SK-N-SH (cell line): ENCODE measurements around the gene MTHFD1L. TPM values are rescaled to one million over a fixed set of nuclear protein-coding genes. Genes with fewer than 3 reads are reported as not detected.

Experiments used
- CTCF ChIA-PET: fragments of 300-600, 350-600 bp; formaldehyde crosslinking; extraction: SDS; loops from one replicate; lab custom pipeline; 2021; lab: Yijun Ruan, JAX
- POLR2A ChIA-PET: fragments of 350-600 bp; sonication (Branson Sonifier 250); formaldehyde crosslinking; extraction: SDS; loops from one replicate; lab custom pipeline; 2020; ENCODE audit warnings: antibody characterized with exemption, inconsistent platforms; lab: Yijun Ruan, JAX
- DNase-seq: peaks from one replicate; pipeline ENCODE4 v3.0.0; 2012
- H2AFZ ChIP-seq: fragments of 200-600 bp; sonication (generic); 2 replicates; pipeline ENCODE4 v1.8.1; 2016; ENCODE audit warnings: antibody characterized with exemption, mild to moderate bottlenecking, low read depth
- H3F3A ChIP-seq: fragments of 200-600 bp; sonication (generic); replicated peaks from 2 replicates; pipeline ENCODE3; 2016; ENCODE audit warnings: antibody characterized with exemption, mild to moderate bottlenecking; ENCODE audit not compliant: insufficient read depth
- H3K27ac ChIP-seq, 2 experiments: fragments of 200-500 bp in 1 of 2; fragments of 200-600 bp in 1 of 2; sonication (Bioruptor generic) in 1 of 2; sonication (generic), shearing (Covaris generic) in 1 of 2; 2 replicates each; pipeline versions ENCODE4 v1.5.1 to v1.6.1; 2014 to 2016; ENCODE audit warnings: low read depth in 2 of 2, inconsistent platforms in 1 of 2, low read length in 1 of 2, mild to moderate bottlenecking in 1 of 2, mixed read lengths in 1 of 2
- H3K27me3 ChIP-seq: fragments of 200-600 bp; sonication (generic), shearing (Covaris generic); 2 replicates; pipeline ENCODE4 v1.6.1; 2016; ENCODE audit warnings: mixed run types; ENCODE audit not compliant: insufficient read depth
- H3K36me3 ChIP-seq, 2 experiments: fragments of 200-500 bp in 1 of 2; fragments of 200-600 bp in 1 of 2; sonication (Bioruptor generic) in 1 of 2; sonication (generic) in 1 of 2; replicated peaks in 1 of 2; 2 replicates each; pipeline versions ENCODE3 to v1.5.1; 2014 to 2016; ENCODE audit warnings: low read length in 1 of 2, mild to moderate bottlenecking in 1 of 2; ENCODE audit not compliant: insufficient read depth in 2 of 2, control insufficient read depth in 1 of 2
- H3K4me1 ChIP-seq, 2 experiments: fragments of 200-500 bp in 1 of 2; fragments of 200-600 bp in 1 of 2; sonication (Bioruptor generic) in 1 of 2; sonication (generic), shearing (Covaris generic) in 1 of 2; 2 replicates each; pipeline versions ENCODE4 v1.5.1 to v1.6.1; 2014 to 2016; ENCODE audit warnings: low read depth in 1 of 2, low read length in 1 of 2, mixed run types in 1 of 2; ENCODE audit not compliant: insufficient read depth in 2 of 2, control insufficient read depth in 1 of 2
- H3K4me2 ChIP-seq: fragments of 200-600 bp; sonication (generic), shearing (Covaris generic); 2 replicates; pipeline ENCODE4 v1.6.1; 2017; ENCODE audit warnings: mixed run types
- H3K4me3 ChIP-seq, 2 experiments: fragments of 200-500 bp in 1 of 2; fragments of 200-600 bp in 1 of 2; sonication (Bioruptor generic) in 1 of 2; sonication (generic), shearing (Covaris generic) in 1 of 2; 2 replicates each; pipeline versions ENCODE4 v1.5.1 to v1.8.1; 2014 to 2016; ENCODE audit warnings: low read depth in 2 of 2, inconsistent platforms in 1 of 2, low read length in 1 of 2, mild to moderate bottlenecking in 1 of 2, mixed read lengths in 1 of 2, moderate library complexity in 1 of 2
- H3K79me2 ChIP-seq: fragments of 200-600 bp; sonication (generic); 2 replicates; pipeline ENCODE4 v1.8.1; 2017; ENCODE audit warnings: mild to moderate bottlenecking; ENCODE audit not compliant: insufficient read depth
- H3K9ac ChIP-seq: fragments of 200-600 bp; sonication (generic); 2 replicates; pipeline ENCODE4 v1.6.1; 2017; ENCODE audit warnings: mixed run types
- H3K9me2 ChIP-seq: fragments of 200-600 bp; sonication (generic); 2 replicates; pipeline ENCODE4 v1.6.1; 2017; ENCODE audit warnings: mixed run types
- H3K9me3 ChIP-seq: fragments of 200-600 bp; sonication (generic); 2 replicates; pipeline ENCODE4 v1.6.1; 2017; ENCODE audit warnings: mixed run types, mild to moderate bottlenecking, moderate library complexity
- H4K20me1 ChIP-seq: fragments of 200-600 bp; sonication (generic); 2 replicates; pipeline ENCODE4 v1.6.1; 2017; ENCODE audit warnings: mild to moderate bottlenecking, mixed run types; ENCODE audit not compliant: insufficient read depth
- ELF1 ChIP-seq: IDR thresholded peaks from 2 replicates; pipeline ENCODE4 v1.4.0; 2012
- EP300 ChIP-seq, 2 experiments: IDR thresholded peaks; 2 replicates each; pipeline versions ENCODE4 v1.4.0 to v1.6.1; 2012; ENCODE audit warnings: borderline replicate concordance in 1 of 2, low read depth in 1 of 2, low read length in 1 of 2
- MEF2A ChIP-seq: IDR thresholded peaks from 2 replicates; pipeline ENCODE4 v1.4.0; 2012; ENCODE audit warnings: low read depth, borderline replicate concordance
- MXI1 ChIP-seq: IDR thresholded peaks from 2 replicates; pipeline ENCODE4 v1.6.1; 2012; ENCODE audit warnings: mild to moderate bottlenecking, low read depth, low read length, improper control_type of control experiment
- NFIC ChIP-seq: IDR thresholded peaks from 2 replicates; pipeline ENCODE4 v1.4.0; 2012; ENCODE audit warnings: borderline replicate concordance
- NRF1 ChIP-seq: IDR thresholded peaks from 2 replicates; pipeline ENCODE4 v1.6.1; 2012; ENCODE audit warnings: low read depth, mild to moderate bottlenecking, low read length
- POLR2AphosphoS5 ChIP-seq: IDR thresholded peaks from 2 replicates; pipeline ENCODE4 v1.6.1; 2012; ENCODE audit warnings: low read depth, low read length
- RCOR1 ChIP-seq: fragments of 150-350 bp; IDR thresholded peaks from 2 replicates; pipeline ENCODE4 v1.6.1; 2017; ENCODE audit warnings: antibody characterized with exemption, low read length
- SMC3 ChIP-seq: IDR thresholded peaks from 2 replicates; pipeline ENCODE4 v1.6.1; 2012; ENCODE audit warnings: low read depth, low read length, improper control_type of control experiment
- YY1 ChIP-seq: IDR thresholded peaks from 2 replicates; pipeline ENCODE4 v1.4.0; 2012; ENCODE audit warnings: low read depth, mild to moderate bottlenecking
- WGBS: methylation state at CpG from one replicate; pipeline ENCODE4 v1.1.6; 2017; ENCODE audit warnings: low lambda C conversion rate; 5-methylcytosine and 5-hydroxymethylcytosine counted together
- polyA plus RNA-seq, 3 experiments: library from polyadenylated mRNA; depleted of rRNA; stranded (reverse); fragments of >200 nt; gene quantifications; 2 replicates each; pipeline ENCODE4 v1.2.3, GENCODE V29; 2012
- TF ChIP-seq, protein P1 (sequence below): IDR thresholded peaks from 2 replicates; pipeline ENCODE4; 2012
- TF ChIP-seq, protein P2 (sequence below): IDR thresholded peaks from 2 replicates; pipeline ENCODE4 v1.4.0; 2012; ENCODE audit warnings: low read depth
- TF ChIP-seq, protein P3 (sequence below): fragments of 150-350 bp; IDR thresholded peaks from 2 replicates; pipeline ENCODE4 v1.6.1; 2017; ENCODE audit warnings: antibody characterized with exemption, low read length, low read depth, borderline replicate concordance
- TF ChIP-seq, protein P4 (sequence below): fragments of 150-350 bp; IDR thresholded peaks from 2 replicates; pipeline ENCODE4 v1.6.1; 2016; ENCODE audit warnings: mild to moderate bottlenecking, low read depth, low read length
- TF ChIP-seq, protein P5 (sequence below): fragments of 200-600 bp; sonication (generic); IDR thresholded peaks from 2 replicates; pipeline ENCODE4 v1.6.1; 2017; ENCODE audit warnings: antibody characterized with exemption, mild to moderate bottlenecking, moderate library complexity

The MTHFD1L gene
- polyA plus RNA-seq, 1 of the 3 experiments (the other 2 are of a cell fraction): 37.0 TPM

DNA sequence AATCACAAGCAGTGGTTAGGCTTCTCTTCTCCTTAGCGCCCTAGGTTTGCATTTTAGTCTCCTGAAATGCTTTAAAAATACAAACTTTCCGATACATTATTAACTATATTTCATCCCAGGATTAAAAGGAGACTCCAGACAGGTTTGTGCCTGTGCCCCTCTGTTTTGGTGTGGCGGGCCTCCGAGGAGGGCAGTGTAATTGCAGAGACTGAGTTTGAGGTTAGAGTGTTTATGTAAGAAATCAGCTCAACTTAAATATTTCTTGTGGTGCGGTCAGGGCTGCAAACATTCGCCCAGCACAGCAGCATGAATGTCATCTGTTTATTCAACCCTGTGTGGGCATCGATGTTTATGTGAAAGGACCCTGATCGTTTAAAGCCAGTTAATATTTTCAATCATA lies 243.9 kb downstream of the MTHFD1L start:
- Histone ChIP-seq H3K9me3 (no peaks in the 10 kb centered on the region), H3K27me3 (no peaks in the 10 kb centered on the region), H3F3A (no peaks in the 10 kb centered on the region), H3K9ac (no peak overlapping the region), H3K9me2 (no peaks in the 10 kb centered on the region), H3K79me2 (no peaks in the 10 kb centered on the region), H3K4me2 (no peak overlapping the region), H3K4me3 (no peak overlapping the region), H2AFZ (no peak overlapping the region), H3K27ac (no peak overlapping the region), H3K36me3 (no peaks in the 10 kb centered on the region), H4K20me1 (no peaks in the 10 kb centered on the region), H3K4me1 (peaks cover 0 to 14% of the 10 kb centered on the region in 2 experiments; a peak in 2 of 4 replicates)
- ChIA-PET CTCF (interaction anchor here (1.1 to 1.9 kb wide), 2 partner anchors 215 kb away, joined by 5 to 7 read pairs; no protein-coding TSS in a partner anchor), POLR2A (no interaction called here)
- 97% methylated on average over 8 of the region's 8 CpGs for WGBS
- DNase-seq: no peak
- TF ChIP-seq, protein P1, sequence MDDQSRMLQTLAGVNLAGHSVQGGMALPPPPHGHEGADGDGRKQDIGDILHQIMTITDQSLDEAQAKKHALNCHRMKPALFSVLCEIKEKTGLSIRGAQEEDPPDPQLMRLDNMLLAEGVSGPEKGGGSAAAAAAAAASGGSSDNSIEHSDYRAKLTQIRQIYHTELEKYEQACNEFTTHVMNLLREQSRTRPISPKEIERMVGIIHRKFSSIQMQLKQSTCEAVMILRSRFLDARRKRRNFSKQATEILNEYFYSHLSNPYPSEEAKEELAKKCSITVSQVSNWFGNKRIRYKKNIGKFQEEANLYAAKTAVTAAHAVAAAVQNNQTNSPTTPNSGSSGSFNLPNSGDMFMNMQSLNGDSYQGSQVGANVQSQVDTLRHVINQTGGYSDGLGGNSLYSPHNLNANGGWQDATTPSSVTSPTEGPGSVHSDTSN: no peak
- TF ChIP-seq, protein P2, sequence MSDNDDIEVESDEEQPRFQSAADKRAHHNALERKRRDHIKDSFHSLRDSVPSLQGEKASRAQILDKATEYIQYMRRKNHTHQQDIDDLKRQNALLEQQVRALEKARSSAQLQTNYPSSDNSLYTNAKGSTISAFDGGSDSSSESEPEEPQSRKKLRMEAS: no peak
- TF ChIP-seq EP300 (IDR thresholded peaks at IDR 0.05; ENCODE audit: borderline replicate concordance in 1 of 2, low read depth in 1 of 2, low read length in 1 of 2) (no peak), RCOR1 (no peak), SMC3 (no peak), MEF2A (no peak), YY1 (no peak), NFIC (no peak), NRF1 (no peak)
- TF ChIP-seq, protein P3, sequence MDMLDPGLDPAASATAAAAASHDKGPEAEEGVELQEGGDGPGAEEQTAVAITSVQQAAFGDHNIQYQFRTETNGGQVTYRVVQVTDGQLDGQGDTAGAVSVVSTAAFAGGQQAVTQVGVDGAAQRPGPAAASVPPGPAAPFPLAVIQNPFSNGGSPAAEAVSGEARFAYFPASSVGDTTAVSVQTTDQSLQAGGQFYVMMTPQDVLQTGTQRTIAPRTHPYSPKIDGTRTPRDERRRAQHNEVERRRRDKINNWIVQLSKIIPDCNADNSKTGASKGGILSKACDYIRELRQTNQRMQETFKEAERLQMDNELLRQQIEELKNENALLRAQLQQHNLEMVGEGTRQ: no peak

DNA sequence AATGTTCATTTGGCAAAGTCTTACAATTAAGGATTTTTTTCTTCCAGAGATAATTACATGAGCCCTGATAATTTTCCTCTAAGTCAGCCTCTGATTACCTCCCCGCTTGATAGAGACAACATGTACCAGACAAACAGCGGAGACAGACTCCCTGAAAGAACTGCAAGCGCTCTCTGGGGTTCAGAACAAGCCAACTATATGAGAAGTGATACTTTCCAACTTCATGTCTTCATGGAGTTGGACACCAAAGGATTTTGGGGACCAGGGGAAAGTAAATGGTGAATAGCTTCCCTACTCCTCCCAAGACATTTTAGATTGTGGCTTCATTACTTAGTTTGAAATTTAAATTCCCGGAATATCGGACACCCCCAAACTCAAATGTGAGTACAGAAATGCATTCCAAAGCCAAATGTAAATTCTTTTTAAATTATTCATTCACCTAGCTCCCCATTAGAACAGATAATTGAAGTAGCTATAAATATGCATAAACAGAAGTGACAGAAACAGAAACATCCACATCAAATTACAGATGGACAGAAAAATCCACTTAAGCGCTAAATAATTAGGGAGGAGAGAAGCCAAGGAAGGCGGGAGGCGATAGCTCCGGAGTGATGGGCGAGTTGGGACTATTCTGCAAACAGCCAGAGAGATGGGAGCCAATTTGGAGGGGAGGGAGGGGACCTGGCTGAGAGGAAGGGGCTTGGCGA lies 244.5 kb downstream of the MTHFD1L start:
- no peak overlapping the region for H3K4me3 ChIP-seq
- TF ChIP-seq, protein P4, sequence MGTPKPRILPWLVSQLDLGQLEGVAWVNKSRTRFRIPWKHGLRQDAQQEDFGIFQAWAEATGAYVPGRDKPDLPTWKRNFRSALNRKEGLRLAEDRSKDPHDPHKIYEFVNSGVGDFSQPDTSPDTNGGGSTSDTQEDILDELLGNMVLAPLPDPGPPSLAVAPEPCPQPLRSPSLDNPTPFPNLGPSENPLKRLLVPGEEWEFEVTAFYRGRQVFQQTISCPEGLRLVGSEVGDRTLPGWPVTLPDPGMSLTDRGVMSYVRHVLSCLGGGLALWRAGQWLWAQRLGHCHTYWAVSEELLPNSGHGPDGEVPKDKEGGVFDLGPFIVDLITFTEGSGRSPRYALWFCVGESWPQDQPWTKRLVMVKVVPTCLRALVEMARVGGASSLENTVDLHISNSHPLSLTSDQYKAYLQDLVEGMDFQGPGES: no peak
- TF ChIP-seq POLR2AphosphoS5: no peak
- TF ChIP-seq ELF1: no peak
- TF ChIP-seq, protein P5, sequence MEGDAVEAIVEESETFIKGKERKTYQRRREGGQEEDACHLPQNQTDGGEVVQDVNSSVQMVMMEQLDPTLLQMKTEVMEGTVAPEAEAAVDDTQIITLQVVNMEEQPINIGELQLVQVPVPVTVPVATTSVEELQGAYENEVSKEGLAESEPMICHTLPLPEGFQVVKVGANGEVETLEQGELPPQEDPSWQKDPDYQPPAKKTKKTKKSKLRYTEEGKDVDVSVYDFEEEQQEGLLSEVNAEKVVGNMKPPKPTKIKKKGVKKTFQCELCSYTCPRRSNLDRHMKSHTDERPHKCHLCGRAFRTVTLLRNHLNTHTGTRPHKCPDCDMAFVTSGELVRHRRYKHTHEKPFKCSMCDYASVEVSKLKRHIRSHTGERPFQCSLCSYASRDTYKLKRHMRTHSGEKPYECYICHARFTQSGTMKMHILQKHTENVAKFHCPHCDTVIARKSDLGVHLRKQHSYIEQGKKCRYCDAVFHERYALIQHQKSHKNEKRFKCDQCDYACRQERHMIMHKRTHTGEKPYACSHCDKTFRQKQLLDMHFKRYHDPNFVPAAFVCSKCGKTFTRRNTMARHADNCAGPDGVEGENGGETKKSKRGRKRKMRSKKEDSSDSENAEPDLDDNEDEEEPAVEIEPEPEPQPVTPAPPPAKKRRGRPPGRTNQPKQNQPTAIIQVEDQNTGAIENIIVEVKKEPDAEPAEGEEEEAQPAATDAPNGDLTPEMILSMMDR: no peak
- TF ChIP-seq, protein P2: no peak
- TF ChIP-seq MXI1: no peak
- ChIA-PET CTCF (interaction anchor here (1.9 kb wide), 1 partner anchor 214 kb away, joined by 7 read pairs; no protein-coding TSS in a partner anchor), POLR2A (no interaction called here)
- peaks cover 0 to 14% of the 10 kb centered on the region in 2 experiments; a peak in 2 of 4 replicates for H3K4me1 ChIP-seq
- 95% methylated on average over 11 of the region's 11 CpGs for WGBS
- H3K9ac ChIP-seq: no peak overlapping the region
- H3K27me3 ChIP-seq: no peaks in the 10 kb centered on the region
- no peaks in the 10 kb centered on the region for H3K36me3 ChIP-seq
- no peaks in the 10 kb centered on the region for H3F3A ChIP-seq
- no peaks in the 10 kb centered on the region for H3K9me2 ChIP-seq
- no peaks in the 10 kb centered on the region for H3K79me2 ChIP-seq
- no peaks in the 10 kb centered on the region for H4K20me1 ChIP-seq
- H2AFZ ChIP-seq: no peak overlapping the region
- H3K4me2 ChIP-seq: no peak overlapping the region
- no peak for DNase-seq
- H3K9me3 ChIP-seq: no peaks in the 10 kb centered on the region
- H3K27ac ChIP-seq: no peak overlapping the region
